ENCODE measurements around the gene FSTL4.

DNA sequence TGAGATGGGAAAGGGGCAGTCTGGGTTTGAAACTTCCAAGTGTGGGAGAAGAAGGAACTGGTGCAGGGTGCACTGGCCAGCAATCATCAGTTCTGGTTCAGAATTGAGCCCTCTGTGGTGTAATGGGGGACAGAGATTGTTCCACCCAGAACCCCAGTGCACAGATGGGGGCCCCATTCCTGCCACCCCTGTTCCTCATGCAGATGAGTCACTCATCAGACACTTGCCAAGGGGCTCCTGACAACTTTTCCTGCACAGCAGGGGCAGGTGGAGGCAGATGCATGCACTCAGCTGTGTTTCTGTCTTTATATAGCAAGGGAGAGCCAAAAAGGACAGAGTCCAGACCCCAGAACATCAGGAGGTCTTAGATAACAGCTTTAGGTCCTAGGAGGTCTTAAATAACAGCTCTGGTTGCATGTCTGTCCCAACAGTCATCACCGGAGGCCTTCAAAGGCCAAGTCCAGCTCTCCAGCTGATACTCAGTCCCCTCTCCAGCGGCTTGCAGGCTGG, 307.6 kb downstream of the FSTL4 start:
- TF ChIP-seq SNAI2 (CRISPR knock-in tag; IDR thresholded peaks at IDR 0.05) (no peak), PATZ1 (CRISPR knock-in tag; IDR thresholded peaks at IDR 0.05; ENCODE audit: borderline replicate concordance) (no peak), ZFP30 (CRISPR knock-in tag; IDR thresholded peaks at IDR 0.05) (no peak)
